Activated CD8-positive, alpha-beta T cell treated with anti-CD3 and anti-CD28 coated beads for 36 hours (primary cell): ENCODE results near the gene FAM149A. TPM values are rescaled to one million over a fixed set of nuclear protein-coding genes. Genes with fewer than 3 reads are reported as not detected.

ENCODE experiments used
- ATAC-seq: fragments of 200-7000 bp; cut with Tn5 transposase; one replicate; pipeline ENCODE4 v1.10.0; 2021; ENCODE audit warnings: mild to moderate bottlenecking, moderate library complexity
- CTCF ChIA-PET: fragments of 350-600 bp; sonication (Branson Sonifier 250); formaldehyde crosslinking; loops from one replicate; lab custom pipeline; 2021; ENCODE audit warnings: antibody characterized with exemption; lab: Charles Lee
- POLR2A ChIA-PET: fragments of 350-600 bp; sonication (Branson Sonifier 250); formaldehyde crosslinking; loops from one replicate; lab custom pipeline; 2021; ENCODE audit warnings: antibody characterized with exemption; lab: Charles Lee
- DNase-seq: peaks from one replicate; pipeline ENCODE4 v3.0.0-alpha.2; 2020
- H3K27ac Mint-ChIP-seq: one replicate; pipeline ENCODE4 v1.8.0; 2021; ENCODE audit warnings: mild to moderate bottlenecking, mixed read lengths
- H3K27me3 Mint-ChIP-seq: one replicate; pipeline ENCODE4 v1.8.0; 2021; ENCODE audit warnings: mixed read lengths
- H3K36me3 Mint-ChIP-seq: one replicate; pipeline ENCODE4 v1.8.0; 2021; ENCODE audit warnings: low read depth, mixed read lengths
- H3K4me1 Mint-ChIP-seq: one replicate; pipeline ENCODE4 v1.8.0; 2021; ENCODE audit warnings: low read depth, mixed read lengths
- H3K4me3 Mint-ChIP-seq: one replicate; pipeline ENCODE4 v1.8.0; 2021; ENCODE audit warnings: mild to moderate bottlenecking, moderate library complexity, mixed read lengths
- H3K9me3 Mint-ChIP-seq: one replicate; pipeline ENCODE4 v1.8.0; 2021; ENCODE audit warnings: mixed read lengths
- CTCF ChIP-seq: fragments of 200-600 bp; IDR thresholded peaks from one replicate; pipeline ENCODE4 v1.8.0; 2022; ENCODE audit warnings: antibody characterized with exemption, mild to moderate bottlenecking
- intact Hi-C: fragments of 100-400 bp; cut with micrococcal nuclease; formaldehyde crosslinking; loops from one replicate; pipeline ENCODE4 v1.10.0; 2022
- total RNA-seq, 2 experiments: library from RNA; stranded (reverse); gene quantifications; one replicate each; pipeline ENCODE4 v1.2.3, GENCODE V29; 2021

Gene FAM149A
- total RNA-seq, 2 experiments from 2014 or later: 0.38 to 0.52 TPM

GRCh38 chr4:186169333-186169944, 64.9 kb downstream of the FAM149A start:
- H3K36me3 Mint-ChIP-seq: no peaks in the 10 kb centered on the region
- intact Hi-C loops: no loop called here
- TF ChIP-seq CTCF: no peak
- DNase-seq (no peak), ATAC-seq (no peak)
- H3K27me3 Mint-ChIP-seq: peaks cover 1% of the 10 kb centered on the region
- ChIA-PET CTCF (interaction anchor here (1.3 kb wide), 1 partner anchor 16 kb away, joined by 4 read pairs; no protein-coding TSS in a partner anchor), POLR2A (no interaction called here)
- no peaks in the 10 kb centered on the region for H3K4me1 Mint-ChIP-seq
- no peak overlapping the region for H3K4me3 Mint-ChIP-seq
- H3K9me3 Mint-ChIP-seq: no peaks in the 10 kb centered on the region
- H3K27ac Mint-ChIP-seq: no peak overlapping the region

GRCh38 chr4:186169945-186170802, 65.7 kb downstream of the FAM149A start:
- intact Hi-C loops: no loop called here
- DNase-seq: no peak
- no peak for ATAC-seq
- Mint-ChIP-seq H3K4me1 (no peaks in the 10 kb centered on the region), H3K27ac (no peak overlapping the region), H3K9me3 (no peaks in the 10 kb centered on the region), H3K36me3 (no peaks in the 10 kb centered on the region), H3K4me3 (no peak overlapping the region), H3K27me3 (no peaks in the 10 kb centered on the region)
- POLR2A ChIA-PET: no interaction called here
- TF ChIP-seq CTCF: no peak
- CTCF ChIA-PET: interaction anchor here (1.3 kb wide), 2 partner anchors 17 to 41 kb away, joined by 3 to 4 read pairs; no protein-coding TSS in a partner anchor

GRCh38 chr4:186170966-186171365, 66.5 kb downstream of the FAM149A start:
- ATAC-seq (no peak), DNase-seq (no peak)
- H3K36me3 Mint-ChIP-seq: no peaks in the 10 kb centered on the region
- no peak overlapping the region for H3K27ac Mint-ChIP-seq
- H3K4me3 Mint-ChIP-seq: no peak overlapping the region
- POLR2A ChIA-PET: no interaction called here
- TF ChIP-seq CTCF: no peak
- H3K4me1 Mint-ChIP-seq: no peaks in the 10 kb centered on the region
- CTCF ChIA-PET: interaction anchor here (1.3 kb wide), 1 partner anchor 42 kb away, joined by 3 read pairs; no protein-coding TSS in a partner anchor
- intact Hi-C loops: no loop called here
- H3K27me3 Mint-ChIP-seq: no peaks in the 10 kb centered on the region
- no peaks in the 10 kb centered on the region for H3K9me3 Mint-ChIP-seq

- H3K27me3 Mint-ChIP-seq: no peaks in the 10 kb centered on the region
- ChIA-PET POLR2A (no interaction called here), CTCF (no interaction called here)
- no peak for TF ChIP-seq CTCF
- DNase-seq (no peak), ATAC-seq (no peak)
- H3K4me1 Mint-ChIP-seq: no peaks in the 10 kb centered on the region
- peaks cover 4% of the 10 kb centered on the region for H3K9me3 Mint-ChIP-seq
- H3K36me3 Mint-ChIP-seq: no peaks in the 10 kb centered on the region
- H3K27ac Mint-ChIP-seq: no peak overlapping the region
- intact Hi-C loops: no loop called here
- H3K4me3 Mint-ChIP-seq: no peak overlapping the region
Measured at GRCh38 chr4:186172546-186172945, 68.0 kb downstream of the FAM149A start.

GRCh38 chr4:186188107-186188506, 83.6 kb downstream of the FAM149A start:
- no peak overlapping the region for H3K27ac Mint-ChIP-seq
- H3K4me3 Mint-ChIP-seq: no peak overlapping the region
- DNase-seq (no peak), ATAC-seq (no peak)
- ChIA-PET CTCF (no interaction called here), POLR2A (no interaction called here)
- no peaks in the 10 kb centered on the region for H3K9me3 Mint-ChIP-seq
- intact Hi-C loops: no loop called here
- no peak for TF ChIP-seq CTCF
- peaks cover 23% of the 10 kb centered on the region for H3K4me1 Mint-ChIP-seq
- peaks cover 3% of the 10 kb centered on the region for H3K27me3 Mint-ChIP-seq
- peaks cover 2% of the 10 kb centered on the region for H3K36me3 Mint-ChIP-seq
